IMR-90 (cell line): Measurements from ENCODE around the gene KCNC2.

Experiments used
- CEBPB ChIP-seq: IDR thresholded peaks from 2 replicates; pipeline ENCODE4 v1.6.1; 2012; ENCODE audit warnings: low read depth, low read length, improper control_type of control experiment
- CTCF ChIP-seq: conservative IDR thresholded peaks from 2 replicates; pipeline ENCODE4 v1.5.1; 2012; ENCODE audit warnings: mild to moderate bottlenecking, low read depth, low read length, improper control_type of control experiment
- MAFK ChIP-seq: IDR thresholded peaks from 2 replicates; pipeline ENCODE4 v1.6.1; 2012; ENCODE audit warnings: low read depth, low read length, improper control_type of control experiment
- POLR2A ChIP-seq: IDR thresholded peaks from 2 replicates; pipeline ENCODE4 v1.6.1; 2012; ENCODE audit warnings: mild to moderate bottlenecking, low read depth, low read length
- RAD21 ChIP-seq: IDR thresholded peaks from 2 replicates; pipeline ENCODE4 v1.6.1; 2012; ENCODE audit warnings: low read length, improper control_type of control experiment
- SMC3 ChIP-seq: fragments of 150-350 bp; IDR thresholded peaks from 2 replicates; pipeline ENCODE4 v1.6.1; 2016; ENCODE audit warnings: low read depth, mild to moderate bottlenecking, antibody characterized with exemption, low read length, moderate library complexity
- USF2 ChIP-seq: fragments of 150-350 bp; IDR thresholded peaks from 2 replicates; pipeline ENCODE4 v1.6.1; 2017; ENCODE audit warnings: mild to moderate bottlenecking, antibody characterized with exemption, low read length, low read depth

GRCh38 chr12:75205558-75205957 lies 4.1 kb downstream of the KCNC2 start:
- TF ChIP-seq CTCF (no peak), POLR2A (no peak), RAD21 (no peak), MAFK (no peak), CEBPB (no peak), USF2 (no peak), SMC3 (no peak)
